GM23338 (cell line): ENCODE data around the gene UQCRC2. TPM values are rescaled to one million over a fixed set of nuclear protein-coding genes. Genes with fewer than 3 reads are reported as not detected.

Experiments used
- ATAC-seq: fragments of 200-7000 bp; cut with Tn5 transposase; 3 replicates; pipeline ENCODE4 v1.9.1; 2020
- DNase-seq: peaks from one replicate; pipeline ENCODE4 v3.0.0-alpha.2; 2015; ENCODE audit warnings: low spot score
- H2AFZ ChIP-seq: fragments of 200-600 bp; sonication (generic); 2 replicates; pipeline ENCODE4 v1.8.0; 2016; ENCODE audit warnings: antibody characterized with exemption, mild to moderate bottlenecking, moderate library complexity
- H3F3A ChIP-seq: fragments of 200-600 bp; sonication (generic); replicated peaks from 2 replicates; pipeline ENCODE4 v1.8.0; 2017; ENCODE audit warnings: antibody characterized with exemption, mixed run types, low read depth
- H3K27ac ChIP-seq: fragments of 200-600 bp; sonication (generic); 2 replicates; pipeline ENCODE4 v1.6.1; 2016; ENCODE audit warnings: low read depth
- H3K27me3 ChIP-seq: fragments of 200-600 bp; sonication (generic); 2 replicates; pipeline ENCODE4 v1.8.0; 2016; ENCODE audit warnings: mild to moderate bottlenecking, mixed run types, moderate library complexity; ENCODE audit not compliant: insufficient read depth
- H3K36me3 ChIP-seq: fragments of 200-600 bp; sonication (generic); 2 replicates; pipeline ENCODE4 v1.8.0; 2016; ENCODE audit warnings: mild to moderate bottlenecking; ENCODE audit not compliant: insufficient read depth
- H3K4me1 ChIP-seq: fragments of 200-600 bp; sonication (generic); 2 replicates; pipeline ENCODE4 v1.8.0; 2016; ENCODE audit warnings: mild to moderate bottlenecking, moderate library complexity; ENCODE audit not compliant: insufficient read depth
- H3K4me2 ChIP-seq: fragments of 200-600 bp; sonication (generic); 2 replicates; pipeline ENCODE4 v1.7.1; 2017; ENCODE audit warnings: mixed run types
- H3K4me3 ChIP-seq: fragments of 200-600 bp; sonication (generic); 2 replicates; pipeline ENCODE4 v1.6.1; 2016; ENCODE audit warnings: mixed run types
- H3K79me2 ChIP-seq: fragments of 200-600 bp; sonication (generic); replicated peaks from 2 replicates; pipeline ENCODE4 v1.8.0; 2017; ENCODE audit warnings: mild to moderate bottlenecking; ENCODE audit not compliant: insufficient read depth
- H3K9me2 ChIP-seq: fragments of 200-600 bp; sonication (generic); 2 replicates; pipeline ENCODE4 v1.8.0; 2017; ENCODE audit not compliant: insufficient read depth
- H4K20me1 ChIP-seq: fragments of 200-600 bp; sonication (generic); replicated peaks from 2 replicates; pipeline ENCODE4 v1.8.0; 2017; ENCODE audit warnings: mild to moderate bottlenecking; ENCODE audit not compliant: insufficient read depth
- H3K27ac Mint-ChIP-seq: 2 replicates; pipeline ENCODE4 v1.8.0; 2020; ENCODE audit warnings: inconsistent platforms, mild to moderate bottlenecking, moderate library complexity, mixed read lengths
- H3K27me3 Mint-ChIP-seq: 3 replicates; pipeline ENCODE4 v1.8.0; 2022; ENCODE audit warnings: low read depth, mild to moderate bottlenecking, moderate library complexity, mixed read lengths, inconsistent platforms; ENCODE audit not compliant: insufficient read depth, poor library complexity
- H3K36me3 Mint-ChIP-seq: 3 replicates; pipeline ENCODE4 v1.8.0; 2021; ENCODE audit warnings: low read depth, mild to moderate bottlenecking, inconsistent platforms, moderate library complexity, mixed read lengths
- H3K4me1 Mint-ChIP-seq: 3 replicates; pipeline ENCODE4 v1.8.0; 2020; ENCODE audit warnings: mild to moderate bottlenecking, inconsistent platforms, mixed read lengths
- H3K4me3 Mint-ChIP-seq: 3 replicates; pipeline ENCODE4 v1.8.0; 2021; ENCODE audit warnings: moderate library complexity, mild to moderate bottlenecking, inconsistent platforms, mixed read lengths
- H3K9me3 Mint-ChIP-seq: 3 replicates; pipeline ENCODE4 v1.8.0; 2020; ENCODE audit warnings: moderate library complexity, mild to moderate bottlenecking, inconsistent platforms, mixed read lengths
- CTCF ChIP-seq, 2 experiments: fragments of 200-600 bp in 1 of 2; sonication (generic) in 1 of 2; conservative IDR thresholded peaks; 2 replicates each; pipeline versions ENCODE4 v1.5.1 to v1.6.1; 2016 to 2017; ENCODE audit warnings: antibody characterized with exemption in 2 of 2, low read depth in 2 of 2, mild to moderate bottlenecking in 2 of 2, moderate library complexity in 1 of 2
- EZH2 ChIP-seq: fragments of 200-600 bp; sonication (generic); IDR thresholded peaks from one replicate; pipeline ENCODE4 v1.8.0; 2017; ENCODE audit warnings: antibody characterized with exemption, mild to moderate bottlenecking, low read depth; ENCODE audit not compliant: unreplicated experiment
- NANOG ChIP-seq: IDR thresholded peaks from 2 replicates; pipeline ENCODE4 v1.6.1; 2016; ENCODE audit warnings: antibody characterized with exemption, borderline replicate concordance
- POLR2AphosphoS5 ChIP-seq: IDR thresholded peaks from 2 replicates; pipeline ENCODE4 v1.6.1; 2016; ENCODE audit warnings: antibody characterized with exemption, low read depth
- STAT1 ChIP-seq: IDR thresholded peaks from one replicate; pipeline ENCODE4 v1.6.1; 2016; ENCODE audit warnings: antibody characterized with exemption; ENCODE audit not compliant: unreplicated experiment
- ZNF114 ChIP-seq: fragments of 250-450 bp; sonication (Bioruptor Pico); IDR thresholded peaks from 2 replicates; pipeline ENCODE4 v1.5.0; 2020; ENCODE audit warnings: mild to moderate bottlenecking, moderate library complexity
- ZNF331 ChIP-seq: fragments of 250-450 bp; sonication (Bioruptor Pico); IDR thresholded peaks from 2 replicates; pipeline ENCODE4 v1.5.0; 2020; ENCODE audit warnings: low read depth, mild to moderate bottlenecking, moderate library complexity
- ZNF462 ChIP-seq: fragments of 250-450 bp; sonication (Bioruptor Pico); IDR thresholded peaks from 2 replicates; pipeline ENCODE4 v1.5.0; 2020; ENCODE audit warnings: mild to moderate bottlenecking, moderate library complexity
- polyA plus RNA-seq: library from polyadenylated mRNA; unstranded; fragments of >200 nt; fragmentation: Nextera tagmentation; extraction: Ambion mirVana; gene quantifications from 2 replicates; pipeline ENCODE4 v1.2.1, GENCODE V29; 2016
- total RNA-seq: library from RNA; depleted of rRNA; stranded (reverse); fragments of >200 nt; shearing (Covaris generic); gene quantifications from 2 replicates; pipeline ENCODE4 v1.2.3, GENCODE V29; 2014
- TF ChIP-seq, protein P1 (sequence below): IDR thresholded peaks from one replicate; pipeline ENCODE4 v1.6.1; 2018; ENCODE audit warnings: antibody characterized with exemption; ENCODE audit not compliant: unreplicated experiment

UQCRC2 gene
- total and polyA plus RNA-seq, 2 experiments from 2014 or later = 88.0 to 122 TPM

DNA sequence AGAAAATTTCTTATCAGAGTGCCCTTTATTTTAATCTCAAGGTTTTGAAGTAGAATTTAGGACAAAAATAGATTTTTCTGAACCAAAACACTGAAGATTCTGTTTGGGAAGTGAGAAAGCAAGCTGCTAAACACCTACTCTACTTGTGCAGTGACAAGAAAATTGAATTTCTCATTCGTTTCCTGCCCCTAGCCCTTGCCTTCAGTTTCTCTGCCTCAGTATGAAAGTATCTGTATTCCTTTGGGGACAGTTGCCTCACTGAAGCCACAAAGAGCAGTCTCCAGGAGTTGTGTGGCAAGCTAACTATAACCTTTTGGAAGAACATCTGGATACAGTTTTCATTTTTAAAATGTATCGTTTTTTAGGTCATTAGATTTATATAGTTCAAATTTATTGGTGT is 74.5 kb downstream of the UQCRC2 start:
- Histone ChIP-seq H2AFZ (no peak overlapping the region), H3K9me2 (no peaks in the 10 kb centered on the region), H3F3A (no peaks in the 10 kb centered on the region), H3K36me3 (no peaks in the 10 kb centered on the region), H3K79me2 (peaks cover 45% of the 10 kb centered on the region), H3K27ac (no peak overlapping the region; the same call in 1 of the 2 replicates), H3K4me2 (no peak overlapping the region), H3K4me1 (no peaks in the 10 kb centered on the region), H3K4me3 (no peak overlapping the region), H4K20me1 (0 out of 2 replicates have a peak, but pooled peaks cover 8% of the 10 kb centered on the region), H3K27me3 (no peaks in the 10 kb centered on the region)
- Mint-ChIP-seq H3K27ac (0 out of 2 replicates have a peak overlapping the region, but pooled peaks have one; percentile 36), H3K4me1 (peaks cover 6% of the 10 kb centered on the region; the same call in 2 of the 3 replicates), H3K27me3 (no peaks in the 10 kb centered on the region), H3K36me3 (peaks cover 3% of the 10 kb centered on the region; the same call in 2 of the 3 replicates), H3K9me3 (no peaks in the 10 kb centered on the region; the same call in 2 of the 3 replicates), H3K4me3 (no peak overlapping the region)
- TF ChIP-seq NANOG (no peak), ZNF331 (CRISPR knock-in tag) (no peak), POLR2AphosphoS5 (no peak), ZNF462 (no peak), EZH2 (no peak), ZNF114 (CRISPR knock-in tag) (no peak)
- no peak for ATAC-seq
- no peak for DNase-seq

- no peaks in the 10 kb centered on the region; the same call in 2 of the 3 replicates for H3K9me3 Mint-ChIP-seq
- ATAC-seq (no peak), DNase-seq (no peak)
- Histone ChIP-seq H3K4me2 (no peak overlapping the region), H3K79me2 (peaks cover 44% of the 10 kb centered on the region), H4K20me1 (0 out of 2 replicates have a peak, but pooled peaks cover 3% of the 10 kb centered on the region), H3K4me1 (no peaks in the 10 kb centered on the region), H3K4me3 (no peak overlapping the region), H3K27me3 (no peaks in the 10 kb centered on the region), H3K36me3 (no peaks in the 10 kb centered on the region), H3F3A (no peaks in the 10 kb centered on the region), H3K9me2 (no peaks in the 10 kb centered on the region), H3K27ac (no peak overlapping the region), H2AFZ (no peak overlapping the region)
- TF ChIP-seq, protein P1, sequence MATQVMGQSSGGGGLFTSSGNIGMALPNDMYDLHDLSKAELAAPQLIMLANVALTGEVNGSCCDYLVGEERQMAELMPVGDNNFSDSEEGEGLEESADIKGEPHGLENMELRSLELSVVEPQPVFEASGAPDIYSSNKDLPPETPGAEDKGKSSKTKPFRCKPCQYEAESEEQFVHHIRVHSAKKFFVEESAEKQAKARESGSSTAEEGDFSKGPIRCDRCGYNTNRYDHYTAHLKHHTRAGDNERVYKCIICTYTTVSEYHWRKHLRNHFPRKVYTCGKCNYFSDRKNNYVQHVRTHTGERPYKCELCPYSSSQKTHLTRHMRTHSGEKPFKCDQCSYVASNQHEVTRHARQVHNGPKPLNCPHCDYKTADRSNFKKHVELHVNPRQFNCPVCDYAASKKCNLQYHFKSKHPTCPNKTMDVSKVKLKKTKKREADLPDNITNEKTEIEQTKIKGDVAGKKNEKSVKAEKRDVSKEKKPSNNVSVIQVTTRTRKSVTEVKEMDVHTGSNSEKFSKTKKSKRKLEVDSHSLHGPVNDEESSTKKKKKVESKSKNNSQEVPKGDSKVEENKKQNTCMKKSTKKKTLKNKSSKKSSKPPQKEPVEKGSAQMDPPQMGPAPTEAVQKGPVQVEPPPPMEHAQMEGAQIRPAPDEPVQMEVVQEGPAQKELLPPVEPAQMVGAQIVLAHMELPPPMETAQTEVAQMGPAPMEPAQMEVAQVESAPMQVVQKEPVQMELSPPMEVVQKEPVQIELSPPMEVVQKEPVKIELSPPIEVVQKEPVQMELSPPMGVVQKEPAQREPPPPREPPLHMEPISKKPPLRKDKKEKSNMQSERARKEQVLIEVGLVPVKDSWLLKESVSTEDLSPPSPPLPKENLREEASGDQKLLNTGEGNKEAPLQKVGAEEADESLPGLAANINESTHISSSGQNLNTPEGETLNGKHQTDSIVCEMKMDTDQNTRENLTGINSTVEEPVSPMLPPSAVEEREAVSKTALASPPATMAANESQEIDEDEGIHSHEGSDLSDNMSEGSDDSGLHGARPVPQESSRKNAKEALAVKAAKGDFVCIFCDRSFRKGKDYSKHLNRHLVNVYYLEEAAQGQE = no peak
- TF ChIP-seq NANOG (no peak), CTCF (conservative IDR thresholded peaks at IDR 0.05; ENCODE audit: low read depth in 2 of 2) (no peak), ZNF114 (CRISPR knock-in tag) (no peak), POLR2AphosphoS5 (no peak), STAT1 (no peak)
- H3K36me3 Mint-ChIP-seq = peaks cover 6% of the 10 kb centered on the region; the same call in 2 of the 3 replicates
- no peaks in the 10 kb centered on the region for H3K27me3 Mint-ChIP-seq
- peaks cover 3% of the 10 kb centered on the region; the same call in 1 of the 3 replicates for H3K4me1 Mint-ChIP-seq
- H3K27ac Mint-ChIP-seq = no peak overlapping the region
- H3K4me3 Mint-ChIP-seq = no peak overlapping the region
These were observed 76.5 kb downstream of the UQCRC2 start for GRCh38 chr16:22029632-22030031.
